ENCODE measurements around the gene CCER1.

The CCER1 gene

GRCh38 chr12:90970911-90971310 is 15.9 kb upstream of the CCER1 start:
- DNase-seq (ENCODE audit: insufficient read length, low spot score) (no peak), FAIRE-seq (no peak)
- TF ChIP-seq SPI1 (IDR thresholded peaks at IDR 0.05; ENCODE audit: low read depth, low read length) (no peak), PAX5 (IDR thresholded peaks at IDR 0.05; ENCODE audit: insufficient read depth, low read length, severe bottlenecking) (no peak), TAF1 (IDR thresholded peaks at IDR 0.05; ENCODE audit: low read depth, low read length) (no peak), POLR2AphosphoS5 (IDR thresholded peaks at IDR 0.05; ENCODE audit: low read depth, low read length) (no peak), POU2F2 (IDR thresholded peaks at IDR 0.05; ENCODE audit: low read depth, low read length) (no peak), POLR2A (IDR thresholded peaks at IDR 0.05; ENCODE audit: low read depth, low read length) (no peak)

GRCh38 chr12:90970471-90970870 is 15.5 kb upstream of the CCER1 start:
- no peak for TF ChIP-seq POLR2AphosphoS5 (IDR thresholded peaks at IDR 0.05; ENCODE audit: low read depth, low read length)
- no peak for TF ChIP-seq PAX5 (IDR thresholded peaks at IDR 0.05; ENCODE audit: insufficient read depth, low read length, severe bottlenecking)
- TF ChIP-seq SPI1 (IDR thresholded peaks at IDR 0.05; ENCODE audit: low read depth, low read length), result no peak
- TF ChIP-seq POLR2A (IDR thresholded peaks at IDR 0.05; ENCODE audit: low read depth, low read length), result no peak
- no peak for TF ChIP-seq TAF1 (IDR thresholded peaks at IDR 0.05; ENCODE audit: low read depth, low read length)
- TF ChIP-seq POU2F2 (IDR thresholded peaks at IDR 0.05; ENCODE audit: low read depth, low read length), result no peak
- DNase-seq (ENCODE audit: insufficient read length, low spot score), result no peak
- FAIRE-seq, result no peak

GRCh38 chr12:90969851-90970250 is 14.9 kb upstream of the CCER1 start:
- no peak for FAIRE-seq
- DNase-seq (ENCODE audit: insufficient read length, low spot score), result no peak
- TF ChIP-seq POLR2A (IDR thresholded peaks at IDR 0.05; ENCODE audit: low read depth, low read length) (no peak), PAX5 (IDR thresholded peaks at IDR 0.05; ENCODE audit: insufficient read depth, low read length, severe bottlenecking) (no peak), TAF1 (IDR thresholded peaks at IDR 0.05; ENCODE audit: low read depth, low read length) (no peak), POLR2AphosphoS5 (IDR thresholded peaks at IDR 0.05; ENCODE audit: low read depth, low read length) (no peak), POU2F2 (IDR thresholded peaks at IDR 0.05; ENCODE audit: low read depth, low read length) (no peak), SPI1 (IDR thresholded peaks at IDR 0.05; ENCODE audit: low read depth, low read length) (no peak)

GRCh38 chr12:90969346-90969745 is 14.4 kb upstream of the CCER1 start:
- TF ChIP-seq SPI1 (IDR thresholded peaks at IDR 0.05; ENCODE audit: low read depth, low read length) (no peak), POU2F2 (IDR thresholded peaks at IDR 0.05; ENCODE audit: low read depth, low read length) (no peak), POLR2A (IDR thresholded peaks at IDR 0.05; ENCODE audit: low read depth, low read length) (no peak)
- FAIRE-seq, result no peak

GRCh38 chr12:90965204-90965603 is 10.2 kb upstream of the CCER1 start:
- no peak for DNase-seq (ENCODE audit: insufficient read length, low spot score)
- TF ChIP-seq POLR2A (IDR thresholded peaks at IDR 0.05; ENCODE audit: low read depth, low read length) (no peak), SPI1 (IDR thresholded peaks at IDR 0.05; ENCODE audit: low read depth, low read length) (peak; percentile 60; the same call in 1 of the 2 replicates), POU2F2 (IDR thresholded peaks at IDR 0.05; ENCODE audit: low read depth, low read length) (no peak)
- FAIRE-seq, result no peak

More at GRCh38 chr12:90969346-90969745, 14.4 kb upstream of the CCER1 start:
- DNase-seq (ENCODE audit: insufficient read length, low spot score), result no peak

- no peak for TF ChIP-seq POLR2AphosphoS5 (IDR thresholded peaks at IDR 0.05; ENCODE audit: low read depth, low read length)
- no peak for TF ChIP-seq POLR2A (IDR thresholded peaks at IDR 0.05; ENCODE audit: low read depth, low read length)
- TF ChIP-seq PAX5 (IDR thresholded peaks at IDR 0.05; ENCODE audit: insufficient read depth, low read length, severe bottlenecking), result no peak
- no peak for TF ChIP-seq POU2F2 (IDR thresholded peaks at IDR 0.05; ENCODE audit: low read depth, low read length)
- no peak for TF ChIP-seq SPI1 (IDR thresholded peaks at IDR 0.05; ENCODE audit: low read depth, low read length)
- TF ChIP-seq TAF1 (IDR thresholded peaks at IDR 0.05; ENCODE audit: low read depth, low read length), result no peak
- DNase-seq (ENCODE audit: insufficient read length, low spot score) (no peak), FAIRE-seq (no peak)
These were observed 9.6 kb upstream of the CCER1 start for GRCh38 chr12:90964616-90965015.

- DNase-seq (ENCODE audit: insufficient read length, low spot score) (no peak), FAIRE-seq (no peak)
- no peak for TF ChIP-seq POLR2AphosphoS5 (IDR thresholded peaks at IDR 0.05; ENCODE audit: low read depth, low read length)
- no peak for TF ChIP-seq POLR2A (IDR thresholded peaks at IDR 0.05; ENCODE audit: low read depth, low read length)
- TF ChIP-seq POU2F2 (IDR thresholded peaks at IDR 0.05; ENCODE audit: low read depth, low read length), result no peak
- no peak for TF ChIP-seq TAF1 (IDR thresholded peaks at IDR 0.05; ENCODE audit: low read depth, low read length)
- no peak for TF ChIP-seq PAX5 (IDR thresholded peaks at IDR 0.05; ENCODE audit: insufficient read depth, low read length, severe bottlenecking)
- no peak for TF ChIP-seq SPI1 (IDR thresholded peaks at IDR 0.05; ENCODE audit: low read depth, low read length)
These were observed 9.0 kb upstream of the CCER1 start for GRCh38 chr12:90963946-90964345.

GRCh38 chr12:90961154-90961553 is 6.2 kb upstream of the CCER1 start:
- TF ChIP-seq SPI1 (IDR thresholded peaks at IDR 0.05; ENCODE audit: low read depth, low read length) (no peak), POLR2A (IDR thresholded peaks at IDR 0.05; ENCODE audit: low read depth, low read length) (no peak)
- FAIRE-seq (no peak), DNase-seq (ENCODE audit: insufficient read length, low spot score) (no peak)

GRCh38 chr12:90959538-90960139 is 4.7 kb upstream of the CCER1 start:
- FAIRE-seq (peak; percentile 67), DNase-seq (ENCODE audit: insufficient read length, low spot score) (no peak)
- TF ChIP-seq POLR2AphosphoS5 (IDR thresholded peaks at IDR 0.05; ENCODE audit: low read depth, low read length) (no peak), POU2F2 (IDR thresholded peaks at IDR 0.05; ENCODE audit: low read depth, low read length) (no peak), SPI1 (IDR thresholded peaks at IDR 0.05; ENCODE audit: low read depth, low read length) (no peak), PAX5 (IDR thresholded peaks at IDR 0.05; ENCODE audit: insufficient read depth, low read length, severe bottlenecking) (no peak), POLR2A (IDR thresholded peaks at IDR 0.05; ENCODE audit: low read depth, low read length) (no peak), TAF1 (IDR thresholded peaks at IDR 0.05; ENCODE audit: low read depth, low read length) (no peak)

- TF ChIP-seq TAF1 (IDR thresholded peaks at IDR 0.05; ENCODE audit: low read depth, low read length) (no peak), POLR2AphosphoS5 (IDR thresholded peaks at IDR 0.05; ENCODE audit: low read depth, low read length) (no peak), POU2F2 (IDR thresholded peaks at IDR 0.05; ENCODE audit: low read depth, low read length) (no peak), POLR2A (IDR thresholded peaks at IDR 0.05; ENCODE audit: low read depth, low read length) (no peak), SPI1 (IDR thresholded peaks at IDR 0.05; ENCODE audit: low read depth, low read length) (no peak), PAX5 (IDR thresholded peaks at IDR 0.05; ENCODE audit: insufficient read depth, low read length, severe bottlenecking) (no peak)
- DNase-seq (ENCODE audit: insufficient read length, low spot score), result no peak
- no peak for FAIRE-seq
These were observed 4.1 kb upstream of the CCER1 start for GRCh38 chr12:90959032-90959431.
